ENCODE results near the gene PARD3B. TPM values are rescaled to one million over a fixed set of nuclear protein-coding genes. Genes with fewer than 3 reads are reported as not detected.

The PARD3B gene
- total and polyA plus RNA-seq, 2 of the 13 experiments (the other 11 are each of a cell fraction or from before 2014, with no cell fraction given), result 0.71 to 2.3 TPM

DNA sequence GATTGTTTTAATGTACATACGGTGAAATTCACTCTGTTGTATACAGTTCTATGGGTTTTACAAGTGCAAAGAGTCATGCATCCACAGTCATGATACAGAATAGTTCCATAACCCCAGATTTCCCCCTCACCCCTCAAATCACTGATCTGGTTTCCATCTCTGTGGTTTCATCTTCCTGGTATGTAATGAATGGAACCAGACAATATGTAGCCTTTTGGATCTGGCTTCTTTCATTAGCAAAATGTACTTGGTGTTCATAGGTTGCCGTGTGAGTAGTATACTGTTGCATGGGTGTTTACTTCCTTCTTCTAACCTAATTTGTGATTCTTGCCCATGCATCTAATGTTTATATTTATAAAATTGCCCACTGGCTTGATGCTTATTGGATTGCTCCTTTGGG is 838.3 kb downstream of the PARD3B start:
- DNase-seq (ENCODE audit: low spot score) (no peak), ATAC-seq (no peak), FAIRE-seq (peak; percentile 34)
- H3K4me3 ChIP-seq (replicated peaks in 1 of 3; ENCODE audit: insufficient read depth in 1 of 3, low read depth in 2 of 3, low read length in 3 of 3), result no peak overlapping the region
- no peak overlapping the region for H3K9ac ChIP-seq (ENCODE audit: insufficient read depth, low read depth, low read length)
- no peaks in the 10 kb centered on the region for H4K20me1 ChIP-seq (ENCODE audit: insufficient read depth, low read length)
- no peaks in the 10 kb centered on the region for H3K36me3 ChIP-seq (replicated peaks in 1 of 2; ENCODE audit: control insufficient read depth in 1 of 2, insufficient read depth in 2 of 2, low read length in 2 of 2)
- no TSS peak for BruUV-seq (replicated peaks)
- intact Hi-C loops (cut with micrococcal nuclease; ENCODE audit: unreplicated experiment) (no loop called here), in situ Hi-C loops (cut with HindIII; ENCODE audit: extremely low pct_ligation_motif_present, low pct_unique_long_range_greater_than_20kb) (no loop called here)
- no peak overlapping the region for H2AFZ ChIP-seq (ENCODE audit: low read length)
- no peaks in the 10 kb centered on the region for H3K9me3 ChIP-seq (ENCODE audit: low read length)
- no peak overlapping the region for H3K4me2 ChIP-seq (ENCODE audit: low read depth, low read length)
- H3K27ac ChIP-seq (ENCODE audit: extremely low read length, insufficient read depth, low read length), result no peak overlapping the region
- H3K4me1 ChIP-seq (ENCODE audit: insufficient read depth, low read length), result no peaks in the 10 kb centered on the region
- WGBS (ENCODE audit: low lambda C conversion rate), result 43% methylated on average over 2 of the region's 2 CpGs
- TF ChIP-seq PHF5A (CRISPR knock-in tag; IDR thresholded peaks at IDR 0.05; ENCODE audit: low read depth, unreplicated experiment) (no peak), ZSCAN21 (CRISPR knock-in tag; IDR thresholded peaks at IDR 0.05; ENCODE audit: borderline replicate concordance) (no peak), ZNF275 (CRISPR knock-in tag; IDR thresholded peaks at IDR 0.05; ENCODE audit: borderline replicate concordance) (no peak), ZNF12 (CRISPR knock-in tag; IDR thresholded peaks at IDR 0.05) (no peak), ZGPAT (CRISPR knock-in tag; IDR thresholded peaks at IDR 0.05) (no peak), ZMYM3 (CRISPR knock-in tag; IDR thresholded peaks at IDR 0.05) (no peak), RARA (CRISPR knock-in tag; IDR thresholded peaks at IDR 0.05) (no peak)
- TF ChIP-seq, protein P1, sequence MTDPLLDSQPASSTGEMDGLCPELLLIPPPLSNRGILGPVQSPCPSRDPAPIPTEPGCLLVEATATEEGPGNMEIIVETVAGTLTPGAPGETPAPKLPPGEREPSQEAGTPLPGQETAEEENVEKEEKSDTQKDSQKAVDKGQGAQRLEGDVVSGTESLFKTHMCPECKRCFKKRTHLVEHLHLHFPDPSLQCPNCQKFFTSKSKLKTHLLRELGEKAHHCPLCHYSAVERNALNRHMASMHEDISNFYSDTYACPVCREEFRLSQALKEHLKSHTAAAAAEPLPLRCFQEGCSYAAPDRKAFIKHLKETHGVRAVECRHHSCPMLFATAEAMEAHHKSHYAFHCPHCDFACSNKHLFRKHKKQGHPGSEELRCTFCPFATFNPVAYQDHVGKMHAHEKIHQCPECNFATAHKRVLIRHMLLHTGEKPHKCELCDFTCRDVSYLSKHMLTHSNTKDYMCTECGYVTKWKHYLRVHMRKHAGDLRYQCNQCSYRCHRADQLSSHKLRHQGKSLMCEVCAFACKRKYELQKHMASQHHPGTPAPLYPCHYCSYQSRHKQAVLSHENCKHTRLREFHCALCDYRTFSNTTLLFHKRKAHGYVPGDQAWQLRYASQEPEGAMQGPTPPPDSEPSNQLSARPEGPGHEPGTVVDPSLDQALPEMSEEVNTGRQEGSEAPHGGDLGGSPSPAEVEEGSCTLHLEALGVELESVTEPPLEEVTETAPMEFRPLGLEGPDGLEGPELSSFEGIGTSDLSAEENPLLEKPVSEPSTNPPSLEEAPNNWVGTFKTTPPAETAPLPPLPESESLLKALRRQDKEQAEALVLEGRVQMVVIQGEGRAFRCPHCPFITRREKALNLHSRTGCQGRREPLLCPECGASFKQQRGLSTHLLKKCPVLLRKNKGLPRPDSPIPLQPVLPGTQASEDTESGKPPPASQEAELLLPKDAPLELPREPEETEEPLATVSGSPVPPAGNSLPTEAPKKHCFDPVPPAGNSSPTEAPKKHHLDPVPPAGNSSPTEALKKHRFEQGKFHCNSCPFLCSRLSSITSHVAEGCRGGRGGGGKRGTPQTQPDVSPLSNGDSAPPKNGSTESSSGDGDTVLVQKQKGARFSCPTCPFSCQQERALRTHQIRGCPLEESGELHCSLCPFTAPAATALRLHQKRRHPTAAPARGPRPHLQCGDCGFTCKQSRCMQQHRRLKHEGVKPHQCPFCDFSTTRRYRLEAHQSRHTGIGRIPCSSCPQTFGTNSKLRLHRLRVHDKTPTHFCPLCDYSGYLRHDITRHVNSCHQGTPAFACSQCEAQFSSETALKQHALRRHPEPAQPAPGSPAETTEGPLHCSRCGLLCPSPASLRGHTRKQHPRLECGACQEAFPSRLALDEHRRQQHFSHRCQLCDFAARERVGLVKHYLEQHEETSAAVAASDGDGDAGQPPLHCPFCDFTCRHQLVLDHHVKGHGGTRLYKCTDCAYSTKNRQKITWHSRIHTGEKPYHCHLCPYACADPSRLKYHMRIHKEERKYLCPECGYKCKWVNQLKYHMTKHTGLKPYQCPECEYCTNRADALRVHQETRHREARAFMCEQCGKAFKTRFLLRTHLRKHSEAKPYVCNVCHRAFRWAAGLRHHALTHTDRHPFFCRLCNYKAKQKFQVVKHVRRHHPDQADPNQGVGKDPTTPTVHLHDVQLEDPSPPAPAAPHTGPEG (CRISPR knock-in tag; IDR thresholded peaks at IDR 0.05), result no peak
- ChIA-PET CTCF (ENCODE audit: low intra/inter-chr PET ratio, low total read pairs) (no interaction called here), POLR2A (no interaction called here)
- no peaks in the 10 kb centered on the region for H3K27me3 ChIP-seq (ENCODE audit: control insufficient read depth in 1 of 2, insufficient read depth in 2 of 2, low read length in 2 of 2)
- H3K79me2 ChIP-seq (ENCODE audit: insufficient read depth, low read length), result no peaks in the 10 kb centered on the region

Data from HepG2 (cell line).